Measurements from ENCODE around the gene SVEP1.
"Not testable (repeated sequence)": the region's sequence is repeated elsewhere in the genome, so short reads cannot be mapped to it uniquely, and the experiment has no call there.

SVEP1 gene

GRCh38 chr9:110579034-110579861 lies at the start of gene SVEP1:
Gene SVEP1 (minus strand): TSS chr9:110579741. CDS start chr9:110579543, 198 bp downstream.
- peak in 46 of 58 donors; percentile 13 to 73 (median 42) for DNase-seq

- no peak for DNase-seq
Measured at GRCh38 chr9:110626101-110626829, 46.7 kb upstream of the SVEP1 start.

DNA sequence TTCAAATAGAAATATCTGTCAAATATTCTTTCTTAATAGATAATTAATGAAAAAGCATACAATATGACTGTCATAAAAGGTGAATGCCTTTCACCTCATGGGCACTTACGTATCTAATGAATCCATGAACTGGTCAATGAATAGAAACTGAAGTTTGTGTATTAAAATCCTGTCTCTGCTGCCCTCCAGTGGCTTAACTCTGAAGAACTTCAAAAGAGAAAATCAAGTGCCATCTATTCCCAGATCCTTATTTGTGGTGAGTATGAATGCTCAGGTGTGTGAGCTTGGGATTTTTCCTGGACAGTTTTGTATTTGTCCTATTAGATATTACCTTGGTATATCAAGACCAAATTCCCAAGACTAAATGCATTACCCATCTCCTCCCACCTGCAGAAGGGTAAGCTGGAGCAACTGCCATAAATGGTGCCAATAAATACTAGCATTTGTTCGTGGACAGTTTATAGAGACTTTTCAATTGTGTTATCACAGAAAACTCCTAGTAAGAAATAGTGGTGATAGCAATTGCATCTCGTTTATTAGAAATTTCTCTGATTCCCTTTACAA lies 44.0 kb upstream of the SVEP1 start:
- DNase-seq, result peak in 21 of 58 donors; percentile 1 to 69 (median 11)

- DNase-seq, result no peak
Measured at GRCh38 chr9:110622368-110622767, 42.8 kb upstream of the SVEP1 start.

GRCh38 chr9:110620726-110621125 lies 41.2 kb upstream of the SVEP1 start:
- no peak for DNase-seq

DNA sequence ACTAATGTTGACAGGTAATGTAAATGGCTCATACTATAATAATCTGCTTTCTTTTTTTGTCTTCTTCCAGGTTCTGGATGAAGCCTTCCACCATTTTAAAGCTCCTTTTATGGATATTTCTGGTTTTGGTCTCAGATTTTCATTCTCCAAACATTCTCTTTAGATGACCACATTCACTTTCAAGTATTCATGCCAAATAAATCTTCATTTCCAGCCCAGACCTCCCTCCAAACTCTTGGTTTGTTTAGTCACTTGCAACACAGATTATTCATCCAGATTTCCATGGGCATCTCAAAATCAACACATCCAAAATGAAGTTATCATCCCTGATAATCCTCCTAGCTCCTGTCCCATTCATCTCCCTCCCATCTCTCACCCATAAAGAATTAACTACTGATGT lies 40.3 kb upstream of the SVEP1 start:
- DNase-seq, result no peak

GRCh38 chr9:110615498-110615897 lies 36.0 kb upstream of the SVEP1 start:
- no peak for DNase-seq

DNA sequence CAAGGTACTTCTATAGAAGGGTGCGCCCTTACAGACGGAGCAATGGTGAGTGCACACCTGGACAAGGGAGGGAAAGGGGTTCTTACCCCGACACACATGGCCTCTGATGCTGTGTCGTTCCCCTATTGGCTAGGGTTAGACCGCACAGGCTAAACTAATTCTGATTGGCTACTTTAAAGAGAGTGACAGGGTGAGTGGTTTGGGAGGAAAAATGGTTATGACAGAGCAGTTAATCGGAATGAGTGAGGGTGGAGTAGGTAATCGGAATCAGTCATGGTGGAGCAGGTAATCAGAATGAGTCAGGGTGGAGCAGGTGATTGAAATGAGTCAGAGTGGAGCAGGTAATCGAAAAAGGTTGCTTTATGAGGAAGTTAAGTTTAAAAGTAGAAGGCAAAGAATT lies 35.0 kb upstream of the SVEP1 start:
- not testable (repeated sequence) for DNase-seq

- DNase-seq, result no peak
Measured at GRCh38 chr9:110606179-110606790, 26.7 kb upstream of the SVEP1 start.

GRCh38 chr9:110605565-110605964 lies 26.0 kb upstream of the SVEP1 start:
- no peak for DNase-seq

GRCh38 chr9:110604171-110604601 lies 24.6 kb upstream of the SVEP1 start:
- peak in 2 of 58 donors; percentile 5 to 20 for DNase-seq

GRCh38 chr9:110602281-110602680 lies 22.7 kb upstream of the SVEP1 start:
- DNase-seq, result no peak

GRCh38 chr9:110601098-110601497 lies 21.6 kb upstream of the SVEP1 start:
- no peak for DNase-seq

GRCh38 chr9:110599468-110599867 lies 19.9 kb upstream of the SVEP1 start:
- no peak for DNase-seq

DNA sequence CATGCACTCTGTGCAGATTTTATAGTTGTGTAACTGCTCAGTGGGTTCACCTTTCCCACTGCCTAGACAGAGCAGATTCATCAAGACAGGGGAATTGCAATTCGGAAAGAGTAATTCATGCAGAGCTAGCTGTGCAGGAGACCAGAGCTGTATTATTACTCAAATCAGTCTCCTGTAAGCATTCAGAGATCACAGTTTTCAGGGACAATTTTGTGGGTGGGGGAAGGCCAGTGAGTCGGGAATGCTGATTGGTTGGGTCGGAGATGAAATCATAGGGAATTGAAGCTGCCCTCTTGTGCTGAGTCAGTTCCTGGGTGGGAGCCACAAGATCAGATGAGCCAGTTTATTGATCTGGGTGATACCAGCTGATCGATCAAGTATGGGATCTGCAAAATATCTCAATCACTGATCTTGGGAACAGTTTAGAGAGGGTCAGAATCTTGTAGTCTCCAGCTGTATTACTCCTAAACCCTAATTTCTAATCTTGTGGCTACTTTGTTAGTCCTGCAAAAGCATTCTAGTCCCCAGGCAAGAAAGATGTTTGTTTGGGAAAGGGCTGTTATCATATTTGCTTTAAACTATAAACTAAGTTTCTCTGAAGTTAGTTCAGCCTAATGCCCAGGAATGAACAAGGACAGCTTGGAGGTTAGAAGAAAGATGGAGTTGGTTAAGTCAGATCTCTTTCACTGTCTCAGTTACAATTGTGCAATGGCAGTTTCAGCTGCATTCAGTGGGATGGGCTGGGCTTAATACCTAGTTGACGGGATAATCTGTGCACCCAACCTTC lies 12.7 kb upstream of the SVEP1 start:
- no peak for DNase-seq

- DNase-seq, result no peak
Measured at GRCh38 chr9:110591526-110591925, 12.0 kb upstream of the SVEP1 start.

GRCh38 chr9:110590816-110591215 lies 11.3 kb upstream of the SVEP1 start:
- no peak for DNase-seq

- no peak for DNase-seq
Measured at GRCh38 chr9:110588296-110588695, 8.8 kb upstream of the SVEP1 start.

DNA sequence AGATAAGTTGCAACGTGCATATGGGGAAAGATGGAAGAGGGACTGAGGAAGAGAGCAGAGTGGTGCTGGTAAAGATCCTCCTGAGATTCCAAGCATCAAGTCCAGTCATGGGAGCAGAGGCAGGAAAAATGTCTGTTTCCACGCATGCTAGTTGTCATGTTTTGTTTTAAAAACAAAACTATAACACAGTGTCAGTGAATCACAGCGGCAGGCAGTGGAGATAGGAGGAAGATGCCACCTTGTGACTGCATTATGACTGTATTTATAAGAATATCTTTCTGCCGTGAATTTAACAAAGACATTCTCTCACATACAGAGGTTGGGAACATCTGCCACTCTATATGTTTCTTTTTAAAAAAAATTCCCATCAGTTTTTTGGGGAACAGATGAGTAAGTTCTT lies 3.7 kb upstream of the SVEP1 start:
- DNase-seq, result peak in 4 of 58 donors; percentile 6 to 19 (median 11)

DNA sequence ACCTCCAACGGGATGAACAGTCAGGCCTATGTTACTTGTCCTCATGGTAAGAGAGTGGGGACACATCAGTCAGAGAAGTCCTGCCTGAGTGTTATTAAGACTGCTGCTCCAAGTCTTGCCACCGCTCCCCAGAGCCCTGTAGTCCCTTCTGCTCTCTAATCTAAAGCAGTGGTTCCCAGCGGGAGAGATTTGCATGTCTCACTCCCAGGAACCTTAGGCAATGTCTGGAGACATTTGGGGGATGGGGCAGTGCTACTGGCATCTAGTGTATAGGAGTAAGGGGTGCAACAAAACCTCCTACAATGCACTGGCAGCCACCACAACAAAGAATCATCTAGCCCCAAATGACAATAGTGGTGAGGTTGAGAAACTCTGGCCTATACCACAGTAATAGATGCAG lies 2.6 kb upstream of the SVEP1 start:
- no peak for DNase-seq

- no peak for DNase-seq
Measured at GRCh38 chr9:110580850-110581249, 1.3 kb upstream of the SVEP1 start.

Measured in anterior cingulate cortex (tissue), 58 donors.